Testis (tissue), 3 donors: ENCODE measurements around the gene CFAP157. TPM values are rescaled to one million over a fixed set of nuclear protein-coding genes. Genes with fewer than 3 reads are reported as not detected.

Experiments
- DNase-seq: peaks from one replicate; pipeline ENCODE4 v3.0.0-alpha.2; 2019
- H3K27ac ChIP-seq, 2 donors: fragments of 200-600 bp; sonication (generic); one replicate each; pipeline ENCODE4 v1.5.1; 2019
- H3K27me3 ChIP-seq: fragments of 200-600 bp; sonication (generic); one replicate; pipeline ENCODE4 v1.5.1; 2019
- H3K36me3 ChIP-seq: fragments of 200-600 bp; sonication (generic); one replicate; pipeline ENCODE4 v1.5.1; 2017; ENCODE audit warnings: low read depth; ENCODE audit errors: missing control alignments
- H3K4me1 ChIP-seq: fragments of 200-600 bp; sonication (generic); one replicate; pipeline ENCODE4 v1.5.1; 2019
- H3K4me3 ChIP-seq, 2 donors: fragments of 200-600 bp; sonication (generic); one replicate each; pipeline ENCODE4 v1.5.1; 2017 to 2019
- H3K9me3 ChIP-seq: fragments of 200-600 bp; sonication (generic); one replicate; pipeline ENCODE4 v1.5.1; 2017
- CTCF ChIP-seq, 3 experiments: fragments of 450-650 bp in 2 of 3; fragments of 200-600 bp in 1 of 3; sonication (generic) in 1 of 3; IDR thresholded peaks; one replicate each; pipeline ENCODE4 v1.5.1; 2016 to 2019; ENCODE audit warnings: antibody characterized with exemption in 3 of 3, mild to moderate bottlenecking in 2 of 3, moderate library complexity in 1 of 3
- POLR2A ChIP-seq: fragments of 450-650 bp; IDR thresholded peaks from one replicate; pipeline ENCODE4 v1.6.1; 2017; ENCODE audit warnings: antibody characterized with exemption, mild to moderate bottlenecking, moderate library complexity
- WGBS, 2 donors: methylation state at CpG; one replicate each; pipeline ENCODE4 v1.1.5; 2018; 5-methylcytosine and 5-hydroxymethylcytosine counted together
- intact Hi-C: fragments of 100-400 bp; cut with DNase I; formaldehyde crosslinking; loops from one replicate; pipeline ENCODE4 v1.15.1; 2023; ENCODE audit warnings: low total_unique reads
- polyA plus RNA-seq: library from polyadenylated mRNA; stranded (reverse); fragments of 350-450 nt; fragmentation: Illumina TruSeq; extraction: RNeasy Lipid Tissue Mini Kit (QIAGEN cat#74804); gene quantifications from one replicate; pipeline ENCODE4 v1.2.3, GENCODE V29; 2014; ENCODE audit warnings: low read depth, low replicate concordance; ENCODE audit not compliant: insufficient read depth
- total RNA-seq, 2 donors: library from RNA; depleted of rRNA; stranded (reverse); fragments of >200 nt; gene quantifications; one replicate each; pipeline ENCODE4 v1.2.3, GENCODE V29; 2016

The CFAP157 gene
- total and polyA plus RNA-seq, 3 donors from 2014 or later, result 11.6 to 30.6 (median 26.5) TPM

GRCh38 chr9:127765418-127765817 is 58.6 kb downstream of the CFAP157 start:
- TF ChIP-seq CTCF (IDR thresholded peaks at IDR 0.05), result no peak
- TF ChIP-seq POLR2A, result no peak
- no peaks in the 10 kb centered on the region for H3K27me3 ChIP-seq
- H3K27ac ChIP-seq, result no peak overlapping the region
- no peaks in the 10 kb centered on the region for H3K4me1 ChIP-seq
- 76 to 90% methylated on average over 1 of the region's 1 CpG for WGBS, 2 donors
- no peaks in the 10 kb centered on the region for H3K9me3 ChIP-seq
- H3K4me3 ChIP-seq, result no peak overlapping the region
- intact Hi-C loops, result no loop called here
- no peak for DNase-seq
- H3K36me3 ChIP-seq, result no peaks in the 10 kb centered on the region

Other genes starting within 250 kb of the CFAP157 start
- 10 to 100 TPM; 33.1 to 36.1 TPM for gene STXBP1, start 94.7 kb upstream of the CFAP157 start, total RNA-seq
- gene STXBP1, start 94.7 kb upstream of the CFAP157 start, polyA plus RNA-seq, result 21.2 TPM
- gene PTRH1, start 8.7 kb downstream of the CFAP157 start, total RNA-seq, result 10 to 100 TPM; 19.0 to 24.5 TPM
- gene PTRH1, start 8.7 kb downstream of the CFAP157 start, polyA plus RNA-seq, result 18.2 TPM
- 10 to 100 TPM; 25.0 to 32.7 TPM for gene TTC16, start 9.1 kb downstream of the CFAP157 start, total RNA-seq
- gene TTC16, start 9.1 kb downstream of the CFAP157 start, polyA plus RNA-seq, result 46.2 TPM
- gene TOR2A, start 28.3 kb downstream of the CFAP157 start, total RNA-seq, result 10 to 100 TPM; 28.7 to 32.0 TPM
- 30.4 TPM for gene TOR2A, start 28.3 kb downstream of the CFAP157 start, polyA plus RNA-seq
- 1 to 10 TPM; 6.6 to 9.6 TPM for gene SH2D3C, start 71.7 kb downstream of the CFAP157 start, total RNA-seq
- gene SH2D3C, start 71.7 kb downstream of the CFAP157 start, polyA plus RNA-seq, result 8.8 TPM
- 100 to 1,000 TPM; 136 to 163 TPM for gene CDK9, start 79.0 kb downstream of the CFAP157 start, total RNA-seq
- gene CDK9, start 79.0 kb downstream of the CFAP157 start, polyA plus RNA-seq, result 77.1 TPM
- 100 to 1,000 TPM in 1 of 2 donors, 10 to 100 TPM in 1; 99.3 to 105 TPM for gene FPGS, start 95.9 kb downstream of the CFAP157 start, total RNA-seq
- 37.9 TPM for gene FPGS, start 95.9 kb downstream of the CFAP157 start, polyA plus RNA-seq
- gene ENG, start 147.7 kb downstream of the CFAP157 start, total RNA-seq, result 100 to 1,000 TPM; 132 to 214 TPM
- gene ENG, start 147.7 kb downstream of the CFAP157 start, polyA plus RNA-seq, result 144 TPM
- gene AK1, start 170.7 kb downstream of the CFAP157 start, total RNA-seq, result 100 to 1,000 TPM in 1 of 2 donors, 10 to 100 TPM in 1; 86.7 to 103 TPM
- 154 TPM for gene AK1, start 170.7 kb downstream of the CFAP157 start, polyA plus RNA-seq
- gene ST6GALNAC6, start 192.6 kb downstream of the CFAP157 start, total RNA-seq, result 10 to 100 TPM; 46.3 to 70.3 TPM
- 43.0 TPM for gene ST6GALNAC6, start 192.6 kb downstream of the CFAP157 start, polyA plus RNA-seq
- gene ST6GALNAC4, start 210.1 kb downstream of the CFAP157 start, total RNA-seq, result 10 to 100 TPM; 18.8 to 24.7 TPM
- 10.3 TPM for gene ST6GALNAC4, start 210.1 kb downstream of the CFAP157 start, polyA plus RNA-seq
- gene PIP5KL1, start 223.8 kb downstream of the CFAP157 start, total RNA-seq, result 10 to 100 TPM in 1 of 2 donors, 1 to 10 TPM in 1; 8.4 to 10.2 TPM
- 3.9 TPM for gene PIP5KL1, start 223.8 kb downstream of the CFAP157 start, polyA plus RNA-seq
- 10 to 100 TPM; 33.5 to 36.4 TPM for gene DPM2, start 230.9 kb downstream of the CFAP157 start, total RNA-seq
- gene DPM2, start 230.9 kb downstream of the CFAP157 start, polyA plus RNA-seq, result 46.6 TPM